Measurements from ENCODE around the gene FGF8.

Gene FGF8

DNA sequence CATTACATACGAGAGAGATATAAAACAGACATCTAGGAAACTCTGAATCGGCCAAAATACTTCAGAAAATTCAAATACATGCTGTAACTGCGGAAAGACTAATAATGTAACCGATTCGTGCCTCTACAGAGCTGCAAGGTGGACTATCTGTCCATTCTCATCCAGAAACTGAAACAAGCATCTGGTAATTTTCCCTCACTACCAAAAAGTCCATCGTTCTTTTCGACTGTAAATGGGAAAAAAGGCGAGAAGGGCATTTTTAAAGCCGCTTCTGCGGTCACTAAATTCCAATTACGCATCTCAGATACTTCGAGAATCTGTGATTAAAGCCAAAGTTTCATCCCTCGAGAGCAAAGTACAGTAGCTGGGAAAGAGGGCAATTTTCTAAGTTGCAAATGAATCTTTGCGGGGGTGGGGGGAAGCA is 41.0 kb upstream of the FGF8 start:
- ChIA-PET POLR2A (interaction anchor here (0.7 kb wide), 1 partner anchor 1906 kb away, joined by 4 read pairs; no protein-coding TSS in a partner anchor), CTCF (interaction anchor here (5.8 kb wide), 1 partner anchor 24 kb away, joined by 27 read pairs; no protein-coding TSS in a partner anchor)
- peak overlapping the region; percentile 83 to 98 (median 96) for H3K4me3 ChIP-seq (ENCODE audit: control insufficient read depth in 1 of 7, extremely low read depth in 1 of 7, insufficient read depth in 4 of 7, low read depth in 2 of 7, low read length in 6 of 7)
- peak overlapping the region; percentile 81 to 89 for H3K27ac ChIP-seq (ENCODE audit: insufficient read depth in 1 of 2, low read depth in 1 of 2, low read length in 2 of 2, poor library complexity in 1 of 2, severe bottlenecking in 2 of 2)
- H3K9me3 ChIP-seq (ENCODE audit: control extremely low read depth in 1 of 5, control insufficient read depth in 4 of 5, insufficient read depth in 2 of 5, low read depth in 1 of 5, low read length in 4 of 5): no peaks in the 10 kb centered on the region
- H3K4me1 ChIP-seq (ENCODE audit: control extremely low read depth in 1 of 4, control insufficient read depth in 4 of 4, insufficient read depth in 4 of 4, low read length in 3 of 4): peaks cover 19 to 48% (median 30%) of the 10 kb centered on the region in 4 experiments
- H3K27me3 ChIP-seq (replicated peaks in 2 of 5; ENCODE audit: control insufficient read depth in 4 of 5, insufficient read depth in 5 of 5, low read length in 4 of 5): no peaks in the 10 kb centered on the region
- H3K36me3 ChIP-seq (ENCODE audit: control insufficient read depth in 4 of 4, insufficient read depth in 4 of 4, low read length in 3 of 4): peaks cover 5 to 12% (median 8%) of the 10 kb centered on the region in 4 experiments
- WGBS (ENCODE audit: insufficient coverage): 3% methylated on average over 10 of the region's 14 CpGs
- no peak for DNase-seq

DNA sequence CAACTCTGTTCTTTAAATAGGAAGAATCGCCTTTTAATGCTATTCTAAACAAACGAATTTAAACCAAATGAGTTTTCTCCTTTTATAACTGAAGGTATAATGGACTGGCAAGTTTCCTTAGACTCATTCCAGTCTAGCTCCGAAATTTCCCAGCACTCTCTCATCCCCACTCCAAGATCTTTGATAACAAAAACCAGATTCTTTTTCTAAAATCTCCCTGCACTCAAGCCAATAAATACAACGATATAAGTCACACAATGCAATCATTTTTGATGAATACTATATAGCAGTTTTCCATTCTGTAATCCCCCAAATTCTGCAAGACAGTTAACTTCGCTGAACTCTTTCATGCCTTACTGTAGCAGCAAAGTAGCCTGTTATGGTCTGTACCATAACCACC is 40.5 kb upstream of the FGF8 start:
- Histone ChIP-seq H3K4me3 (ENCODE audit: control insufficient read depth in 1 of 7, extremely low read depth in 1 of 7, insufficient read depth in 4 of 7, low read depth in 2 of 7, low read length in 6 of 7) (peak overlapping the region in 6 of 7 experiments; percentile 83 to 98 (median 96)), H3K9me3 (ENCODE audit: control extremely low read depth in 1 of 5, control insufficient read depth in 4 of 5, insufficient read depth in 2 of 5, low read depth in 1 of 5, low read length in 4 of 5) (no peaks in the 10 kb centered on the region), H3K27ac (ENCODE audit: insufficient read depth in 1 of 2, low read depth in 1 of 2, low read length in 2 of 2, poor library complexity in 1 of 2, severe bottlenecking in 2 of 2) (peak overlapping the region; percentile 81 to 89), H3K36me3 (ENCODE audit: control insufficient read depth in 4 of 4, insufficient read depth in 4 of 4, low read length in 3 of 4) (peaks cover 5 to 17% (median 11%) of the 10 kb centered on the region in 4 experiments), H3K27me3 (replicated peaks in 2 of 5; ENCODE audit: control insufficient read depth in 4 of 5, insufficient read depth in 5 of 5, low read length in 4 of 5) (no peaks in the 10 kb centered on the region), H3K4me1 (ENCODE audit: control extremely low read depth in 1 of 4, control insufficient read depth in 4 of 4, insufficient read depth in 4 of 4, low read length in 3 of 4) (peaks cover 19 to 48% (median 30%) of the 10 kb centered on the region in 4 experiments)
- ChIA-PET CTCF (interaction anchor here (5.8 kb wide), 1 partner anchor 24 kb away, joined by 27 read pairs; no protein-coding TSS in a partner anchor), POLR2A (interaction anchor here (0.7 kb wide), 1 partner anchor 1907 kb away, joined by 4 read pairs; no protein-coding TSS in a partner anchor)
- WGBS (ENCODE audit: insufficient coverage): 0% methylated on average over 1 of the region's 5 CpGs
- DNase-seq: no peak

DNA sequence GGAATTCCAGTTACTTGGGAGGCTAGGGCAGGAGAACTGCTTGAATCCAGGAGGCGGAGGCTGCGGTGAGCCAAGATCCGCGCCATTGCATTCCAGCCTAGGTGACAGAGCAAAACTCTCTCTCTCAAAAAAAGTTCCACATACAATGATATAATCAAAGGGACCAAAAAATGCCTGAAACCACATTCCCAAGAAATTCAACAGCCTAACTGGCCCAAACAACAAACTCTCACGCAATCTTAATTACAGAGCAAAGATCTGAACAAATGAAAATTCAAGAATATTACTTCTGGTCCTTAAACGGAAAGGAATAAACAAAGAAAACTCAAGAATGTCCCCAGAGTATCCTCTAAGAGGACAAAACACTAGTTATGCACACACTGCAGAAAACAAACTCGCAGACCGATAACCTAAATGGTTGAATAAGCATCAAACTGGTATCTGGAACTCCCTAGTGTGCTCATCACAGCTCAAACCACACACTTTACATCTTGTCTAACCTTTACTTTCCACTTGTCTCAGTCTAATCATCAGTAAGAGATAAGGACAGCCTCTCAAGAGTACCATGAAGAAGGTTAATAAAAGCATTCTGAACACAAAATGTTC is 38.7 kb upstream of the FGF8 start:
- H3K4me3 ChIP-seq (ENCODE audit: control insufficient read depth in 1 of 7, extremely low read depth in 1 of 7, insufficient read depth in 4 of 7, low read depth in 2 of 7, low read length in 6 of 7): peak overlapping the region in 4 of 7 experiments; percentile 19 to 98 (median 96)
- 98% methylated on average over 5 of the region's 8 CpGs for WGBS (ENCODE audit: insufficient coverage)
- peak overlapping the region in 1 of 2 experiments; percentile 43 for H3K27ac ChIP-seq (ENCODE audit: insufficient read depth in 1 of 2, low read depth in 1 of 2, low read length in 2 of 2, poor library complexity in 1 of 2, severe bottlenecking in 2 of 2)
- H3K9me3 ChIP-seq (ENCODE audit: control extremely low read depth in 1 of 5, control insufficient read depth in 4 of 5, insufficient read depth in 2 of 5, low read depth in 1 of 5, low read length in 4 of 5): no peaks in the 10 kb centered on the region
- POLR2A ChIA-PET: interaction anchor here (0.6 kb wide), 1 partner anchor 840 kb away, joined by 4 read pairs; no protein-coding TSS in a partner anchor
- H3K36me3 ChIP-seq (ENCODE audit: control insufficient read depth in 4 of 4, insufficient read depth in 4 of 4, low read length in 3 of 4): peaks cover 13 to 27% (median 19%) of the 10 kb centered on the region in 4 experiments
- CTCF ChIA-PET: interaction anchor here (5.8 kb wide), 1 partner anchor 26 kb away, joined by 27 read pairs; no protein-coding TSS in a partner anchor
- peaks cover 19 to 45% (median 27%) of the 10 kb centered on the region in 4 experiments for H3K4me1 ChIP-seq (ENCODE audit: control extremely low read depth in 1 of 4, control insufficient read depth in 4 of 4, insufficient read depth in 4 of 4, low read length in 3 of 4)
- DNase-seq: no peak
- H3K27me3 ChIP-seq (replicated peaks in 2 of 5; ENCODE audit: control insufficient read depth in 4 of 5, insufficient read depth in 5 of 5, low read length in 4 of 5): no peaks in the 10 kb centered on the region

DNA sequence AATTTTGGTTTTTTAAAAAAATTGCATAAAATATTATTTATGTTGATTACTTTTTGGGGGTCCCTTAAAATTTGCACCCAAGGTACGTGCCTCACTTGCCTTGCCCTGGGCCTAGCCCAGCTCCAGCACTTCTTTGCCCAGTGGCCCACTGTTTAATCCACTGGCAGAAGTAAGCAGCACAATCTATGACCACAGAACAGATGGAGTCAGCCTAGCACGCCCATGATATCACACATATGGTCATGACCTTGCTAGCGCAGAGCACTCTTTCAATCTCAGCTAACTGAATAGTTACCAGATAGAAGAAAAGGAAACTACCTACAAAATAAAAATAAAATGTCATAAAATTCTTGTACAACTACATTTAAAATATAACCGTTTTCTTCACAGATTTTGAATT is 36.7 kb upstream of the FGF8 start:
- WGBS (ENCODE audit: insufficient coverage): 100% methylated on average over 3 of the region's 4 CpGs
- DNase-seq: no peak
- peaks cover 17 to 39% (median 28%) of the 10 kb centered on the region in 4 experiments for H3K36me3 ChIP-seq (ENCODE audit: control insufficient read depth in 4 of 4, insufficient read depth in 4 of 4, low read length in 3 of 4)
- H3K9me3 ChIP-seq (ENCODE audit: control extremely low read depth in 1 of 5, control insufficient read depth in 4 of 5, insufficient read depth in 2 of 5, low read depth in 1 of 5, low read length in 4 of 5): no peaks in the 10 kb centered on the region
- H3K27ac ChIP-seq (ENCODE audit: insufficient read depth in 1 of 2, low read depth in 1 of 2, low read length in 2 of 2, poor library complexity in 1 of 2, severe bottlenecking in 2 of 2): no peak overlapping the region
- ChIA-PET CTCF (interaction anchor here (1.0 kb wide), 1 partner anchor 31 kb away, joined by 4 read pairs; no protein-coding TSS in a partner anchor), POLR2A (no interaction called here)
- H3K4me1 ChIP-seq (ENCODE audit: control extremely low read depth in 1 of 4, control insufficient read depth in 4 of 4, insufficient read depth in 4 of 4, low read length in 3 of 4): peaks cover 14 to 35% (median 19%) of the 10 kb centered on the region in 4 experiments
- H3K27me3 ChIP-seq (replicated peaks in 2 of 5; ENCODE audit: control insufficient read depth in 4 of 5, insufficient read depth in 5 of 5, low read length in 4 of 5): no peaks in the 10 kb centered on the region
- no peak overlapping the region for H3K4me3 ChIP-seq (ENCODE audit: control insufficient read depth in 1 of 7, extremely low read depth in 1 of 7, insufficient read depth in 4 of 7, low read depth in 2 of 7, low read length in 6 of 7)

DNA sequence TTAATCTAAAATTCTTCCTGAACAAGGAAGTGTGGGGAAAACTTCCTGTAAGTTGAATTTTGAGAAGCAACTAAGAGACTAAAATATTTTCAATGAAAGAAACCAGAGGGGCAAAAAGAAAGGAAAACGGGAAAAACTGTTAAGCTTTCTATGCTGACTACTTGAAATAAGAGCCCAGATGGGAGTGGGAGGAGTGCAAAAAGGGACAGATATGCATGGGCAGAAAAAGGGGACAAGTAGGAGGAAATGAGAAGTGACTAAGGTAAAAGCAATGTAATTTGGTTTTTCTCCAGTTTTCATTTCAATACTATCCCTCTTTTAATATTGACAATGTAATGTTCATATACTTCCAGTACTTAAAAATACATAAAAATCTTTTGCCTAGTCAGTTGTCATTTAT is 31.2 kb upstream of the FGF8 start:
- no peaks in the 10 kb centered on the region for H3K4me1 ChIP-seq (ENCODE audit: control extremely low read depth in 1 of 4, control insufficient read depth in 4 of 4, insufficient read depth in 4 of 4, low read length in 3 of 4)
- peaks cover 40 to 81% (median 54%) of the 10 kb centered on the region in 4 experiments for H3K36me3 ChIP-seq (ENCODE audit: control insufficient read depth in 4 of 4, insufficient read depth in 4 of 4, low read length in 3 of 4)
- H3K27ac ChIP-seq (ENCODE audit: insufficient read depth in 1 of 2, low read depth in 1 of 2, low read length in 2 of 2, poor library complexity in 1 of 2, severe bottlenecking in 2 of 2): no peak overlapping the region
- H3K27me3 ChIP-seq (replicated peaks in 2 of 5; ENCODE audit: control insufficient read depth in 4 of 5, insufficient read depth in 5 of 5, low read length in 4 of 5): no peaks in the 10 kb centered on the region
- ChIA-PET CTCF (no interaction called here), POLR2A (no interaction called here)
- no peaks in the 10 kb centered on the region for H3K9me3 ChIP-seq (ENCODE audit: control extremely low read depth in 1 of 5, control insufficient read depth in 4 of 5, insufficient read depth in 2 of 5, low read depth in 1 of 5, low read length in 4 of 5)
- 100% methylated on average over 1 of the region's 1 CpG for WGBS (ENCODE audit: insufficient coverage)
- no peak overlapping the region for H3K4me3 ChIP-seq (ENCODE audit: control insufficient read depth in 1 of 7, extremely low read depth in 1 of 7, insufficient read depth in 4 of 7, low read depth in 2 of 7, low read length in 6 of 7)
- DNase-seq: no peak

DNA sequence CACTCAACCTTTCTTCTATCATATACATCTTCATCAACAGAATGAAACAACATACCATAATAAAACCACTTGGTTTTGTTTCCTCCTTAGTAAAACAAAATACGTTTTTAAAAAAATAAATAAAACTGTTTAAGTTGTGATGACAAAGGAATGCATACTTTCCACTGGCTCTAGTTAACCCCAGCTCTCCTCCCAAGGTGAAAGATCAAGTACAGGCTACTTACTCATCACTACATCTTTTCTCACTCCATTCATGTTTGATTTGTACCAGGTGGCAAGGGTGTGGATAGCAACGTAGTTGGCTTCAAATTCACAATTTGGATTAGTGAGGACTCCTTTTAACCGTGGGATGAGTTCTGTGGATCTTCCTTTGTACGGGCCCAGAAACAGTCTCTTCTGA is 27.6 kb upstream of the FGF8 start:
- 93% methylated on average over 2 of the region's 4 CpGs for WGBS (ENCODE audit: insufficient coverage)
- ChIA-PET POLR2A (no interaction called here), CTCF (interaction anchor here (1.1 to 3.0 kb wide), 3 partner anchors 8 to 22 kb away, joined by 3 to 9 read pairs (median 6); partner anchors contain the start of gene OGA)
- no peak overlapping the region for H3K4me3 ChIP-seq (ENCODE audit: control insufficient read depth in 1 of 7, extremely low read depth in 1 of 7, insufficient read depth in 4 of 7, low read depth in 2 of 7, low read length in 6 of 7)
- H3K36me3 ChIP-seq (ENCODE audit: control insufficient read depth in 4 of 4, insufficient read depth in 4 of 4, low read length in 3 of 4): peaks cover 44 to 91% (median 67%) of the 10 kb centered on the region in 4 experiments
- DNase-seq: no peak
- H3K9me3 ChIP-seq (ENCODE audit: control extremely low read depth in 1 of 5, control insufficient read depth in 4 of 5, insufficient read depth in 2 of 5, low read depth in 1 of 5, low read length in 4 of 5): no peaks in the 10 kb centered on the region
- no peaks in the 10 kb centered on the region for H3K27me3 ChIP-seq (replicated peaks in 2 of 5; ENCODE audit: control insufficient read depth in 4 of 5, insufficient read depth in 5 of 5, low read length in 4 of 5)
- no peaks in the 10 kb centered on the region for H3K4me1 ChIP-seq (ENCODE audit: control extremely low read depth in 1 of 4, control insufficient read depth in 4 of 4, insufficient read depth in 4 of 4, low read length in 3 of 4)
- H3K27ac ChIP-seq (ENCODE audit: insufficient read depth in 1 of 2, low read depth in 1 of 2, low read length in 2 of 2, poor library complexity in 1 of 2, severe bottlenecking in 2 of 2): no peak overlapping the region

Measured in common myeloid progenitor, CD34-positive (primary cell).